CD14-positive monocyte (primary cell): ENCODE data around the gene TNIP1. TPM values are rescaled to one million over a fixed set of nuclear protein-coding genes. Genes with fewer than 3 reads are reported as not detected.

ENCODE experiments used
- DNase-seq, 3 donors: peaks; one replicate each; pipeline ENCODE4 v3.0.0-alpha.2; 2011 to 2022
- H2AFZ ChIP-seq: 2 replicates; pipeline ENCODE4 v1.6.0; 2012; ENCODE audit warnings: mild to moderate bottlenecking, low read depth, low read length, inconsistent platforms; ENCODE audit not compliant: insufficient read depth, poor library complexity, severe bottlenecking
- H3K27ac ChIP-seq, 2 donors: 1 replicate in 1 of 2; 2 replicates in 1 of 2; pipeline ENCODE4 v1.5.1; 2012 to 2013; ENCODE audit warnings: low read length in 2 of 2, control low read depth in 1 of 2, inconsistent platforms in 1 of 2, low read depth in 1 of 2, mild to moderate bottlenecking in 1 of 2
- H3K27me3 ChIP-seq, 2 donors: one replicate each; pipeline versions ENCODE4 v1.6.0 to v1.6.1; 2011 to 2013; ENCODE audit warnings: low read length in 2 of 2; ENCODE audit not compliant: control insufficient read depth in 2 of 2, insufficient read depth in 2 of 2
- H3K36me3 ChIP-seq, 2 donors: replicated peaks in 1 of 2; 1 replicate in 1 of 2; 2 replicates in 1 of 2; pipeline versions ENCODE4 v1.5.1 to v1.6.1; 2012 to 2013; ENCODE audit warnings: low read length in 2 of 2, control low read depth in 1 of 2, inconsistent platforms in 1 of 2, mild to moderate bottlenecking in 1 of 2; ENCODE audit not compliant: insufficient read depth in 2 of 2, control insufficient read depth in 1 of 2
- H3K4me1 ChIP-seq, 2 donors: 1 replicate in 1 of 2; 2 replicates in 1 of 2; pipeline versions ENCODE4 v1.5.1 to v1.6.1; 2012 to 2013; ENCODE audit warnings: low read length in 2 of 2, control low read depth in 1 of 2, inconsistent platforms in 1 of 2, mild to moderate bottlenecking in 1 of 2, moderate library complexity in 1 of 2; ENCODE audit not compliant: insufficient read depth in 2 of 2, control insufficient read depth in 1 of 2
- H3K4me2 ChIP-seq: replicated peaks from 2 replicates; pipeline ENCODE3; 2012; ENCODE audit warnings: low read length, moderate library complexity, mild to moderate bottlenecking; ENCODE audit not compliant: poor library complexity, severe bottlenecking; ENCODE audit errors: extremely low read depth
- H3K4me3 ChIP-seq, 3 experiments: fragments of 200-600 bp in 1 of 3; sonication (generic) in 1 of 3; replicated peaks in 1 of 3; 1 replicate in 2 of 3; 2 replicates in 1 of 3; pipeline ENCODE4 v1.5.1; 2011 to 2013; ENCODE audit warnings: low read length in 3 of 3, mild to moderate bottlenecking in 3 of 3, control low read depth in 2 of 3, low read depth in 2 of 3, inconsistent platforms in 1 of 3, moderate library complexity in 1 of 3
- H3K79me2 ChIP-seq: 2 replicates; pipeline ENCODE4 v1.6.0; 2012; ENCODE audit warnings: mild to moderate bottlenecking, control low read depth, inconsistent platforms, low read length, moderate library complexity; ENCODE audit not compliant: insufficient read depth
- H3K9ac ChIP-seq: 2 replicates; pipeline ENCODE4 v1.6.0; 2017; ENCODE audit warnings: low read length, mild to moderate bottlenecking; ENCODE audit not compliant: insufficient read depth, poor library complexity, severe bottlenecking
- H3K9me3 ChIP-seq, 2 donors: replicated peaks in 1 of 2; 1 replicate in 1 of 2; 2 replicates in 1 of 2; pipeline versions ENCODE4 v1.5.1 to v1.6.1; 2012 to 2013; ENCODE audit warnings: low read length in 2 of 2, control low read depth in 1 of 2; ENCODE audit not compliant: control insufficient read depth in 1 of 2, insufficient read depth in 1 of 2
- H4K20me1 ChIP-seq: 2 replicates; pipeline ENCODE4 v1.6.0; 2012; ENCODE audit warnings: mild to moderate bottlenecking, low read length, control low read depth, moderate library complexity; ENCODE audit not compliant: insufficient read depth
- H3K27ac Mint-ChIP-seq, 7 donors: one replicate each; pipeline ENCODE4 v1.8.0; 2020; ENCODE audit warnings: mild to moderate bottlenecking in 7 of 7, mixed read lengths in 7 of 7, moderate library complexity in 6 of 7, inconsistent platforms in 2 of 7
- H3K27me3 Mint-ChIP-seq, 3 donors: one replicate each; pipeline ENCODE4 v1.8.0; 2021 to 2022; ENCODE audit warnings: low read depth in 3 of 3, mild to moderate bottlenecking in 3 of 3, mixed read lengths in 3 of 3, moderate library complexity in 3 of 3, inconsistent platforms in 1 of 3
- H3K36me3 Mint-ChIP-seq, 2 donors: one replicate each; pipeline ENCODE4 v1.8.0; 2020; ENCODE audit warnings: mixed read lengths in 2 of 2, inconsistent platforms in 1 of 2, mild to moderate bottlenecking in 1 of 2
- H3K4me1 Mint-ChIP-seq: one replicate; pipeline ENCODE4 v1.8.0; 2020; ENCODE audit warnings: mild to moderate bottlenecking, mixed read lengths
- H3K4me3 Mint-ChIP-seq, 2 donors: one replicate each; pipeline ENCODE4 v1.8.0; 2020; ENCODE audit warnings: mild to moderate bottlenecking in 2 of 2, mixed read lengths in 2 of 2, moderate library complexity in 1 of 2
- H3K9me3 Mint-ChIP-seq, 7 donors: one replicate each; pipeline ENCODE4 v1.8.0; 2020 to 2022; ENCODE audit warnings: mixed read lengths in 7 of 7, mild to moderate bottlenecking in 6 of 7, moderate library complexity in 6 of 7, inconsistent platforms in 2 of 7
- WGBS: methylation state at CpG from one replicate; pipeline ENCODE4 v1.1.5; 2013; ENCODE audit warnings: missing lambda C conversion rate; ENCODE audit not compliant: insufficient coverage; 5-methylcytosine and 5-hydroxymethylcytosine counted together
- intact Hi-C, 2 donors: fragments of 100-400 bp; cut with micrococcal nuclease; formaldehyde crosslinking; loops; one replicate each; pipeline versions ENCODE4 v1.15.0 to v1.15.1; 2023
- polyA plus RNA-seq, 3 donors: library from polyadenylated mRNA; depleted of rRNA in 1 of 3; unstranded in 2 of 3; stranded (reverse) in 1 of 3; fragments of 300-500 nt in 2 of 3; fragments of >200 nt in 1 of 3; fragmentation: Illumina TruSeq in 2 of 3; gene quantifications; 1 replicate in 2 of 3; 2 replicates in 1 of 3; pipeline ENCODE4 v1.2.3, GENCODE V29; 2012 to 2021
- TF ChIP-seq, protein P1 (sequence below): fragments of 200-600 bp; IDR thresholded peaks from one replicate; pipeline ENCODE4 v1.8.0; 2022; ENCODE audit warnings: antibody characterized with exemption, mild to moderate bottlenecking

The TNIP1 gene
- polyA plus RNA-seq, 3 donors: 30.8 to 108 (median 46.4) TPM

- H3K4me3 Mint-ChIP-seq: no peak overlapping the region
- TF ChIP-seq, protein P1, sequence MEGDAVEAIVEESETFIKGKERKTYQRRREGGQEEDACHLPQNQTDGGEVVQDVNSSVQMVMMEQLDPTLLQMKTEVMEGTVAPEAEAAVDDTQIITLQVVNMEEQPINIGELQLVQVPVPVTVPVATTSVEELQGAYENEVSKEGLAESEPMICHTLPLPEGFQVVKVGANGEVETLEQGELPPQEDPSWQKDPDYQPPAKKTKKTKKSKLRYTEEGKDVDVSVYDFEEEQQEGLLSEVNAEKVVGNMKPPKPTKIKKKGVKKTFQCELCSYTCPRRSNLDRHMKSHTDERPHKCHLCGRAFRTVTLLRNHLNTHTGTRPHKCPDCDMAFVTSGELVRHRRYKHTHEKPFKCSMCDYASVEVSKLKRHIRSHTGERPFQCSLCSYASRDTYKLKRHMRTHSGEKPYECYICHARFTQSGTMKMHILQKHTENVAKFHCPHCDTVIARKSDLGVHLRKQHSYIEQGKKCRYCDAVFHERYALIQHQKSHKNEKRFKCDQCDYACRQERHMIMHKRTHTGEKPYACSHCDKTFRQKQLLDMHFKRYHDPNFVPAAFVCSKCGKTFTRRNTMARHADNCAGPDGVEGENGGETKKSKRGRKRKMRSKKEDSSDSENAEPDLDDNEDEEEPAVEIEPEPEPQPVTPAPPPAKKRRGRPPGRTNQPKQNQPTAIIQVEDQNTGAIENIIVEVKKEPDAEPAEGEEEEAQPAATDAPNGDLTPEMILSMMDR: no peak
- peaks cover 24% of the 10 kb centered on the region for H4K20me1 ChIP-seq
- H3K9ac ChIP-seq: no peak overlapping the region
- 100% methylated on average over 3 of the region's 3 CpGs for WGBS
- no peaks in the 10 kb centered on the region for H3K9me3 Mint-ChIP-seq
- H3K9me3 ChIP-seq: no peaks in the 10 kb centered on the region
- H3K4me1 ChIP-seq: no peaks in the 10 kb centered on the region
- peak overlapping the region in 1 of 2 donors; percentile 27 for H3K27ac ChIP-seq
- no peak overlapping the region for H3K4me3 ChIP-seq
- no peaks in the 10 kb centered on the region for H3K27me3 ChIP-seq
- no peak for DNase-seq
- intact Hi-C loops: no loop called here
- H3K36me3 Mint-ChIP-seq: peaks cover 69 to 79% of the 10 kb centered on the region in 2 donors
- H3K4me1 Mint-ChIP-seq: peaks cover 6% of the 10 kb centered on the region
- H3K4me2 ChIP-seq: no peak overlapping the region
- peaks cover 58 to 88% of the 10 kb centered on the region in 2 donors for H3K36me3 ChIP-seq
- H3K27ac Mint-ChIP-seq: peak overlapping the region in 2 of 7 donors; percentile 78 to 84
- H3K27me3 Mint-ChIP-seq: no peaks in the 10 kb centered on the region
- peaks cover 6% of the 10 kb centered on the region for H3K79me2 ChIP-seq
- no peak overlapping the region for H2AFZ ChIP-seq
Observed at GRCh38 chr5:151110992-151111391, 30.2 kb upstream of the TNIP1 start.

- Histone ChIP-seq H3K4me2 (no peak overlapping the region), H3K9ac (no peak overlapping the region), H4K20me1 (peaks cover 17% of the 10 kb centered on the region), H2AFZ (no peak overlapping the region), H3K4me3 (no peak overlapping the region), H3K79me2 (peaks cover 6% of the 10 kb centered on the region), H3K9me3 (no peaks in the 10 kb centered on the region), H3K4me1 (no peaks in the 10 kb centered on the region), H3K27me3 (no peaks in the 10 kb centered on the region), H3K36me3 (peaks cover 62 to 89% of the 10 kb centered on the region in 2 donors), H3K27ac (peak overlapping the region in 1 of 2 donors; percentile 51)
- H3K9me3 Mint-ChIP-seq: no peaks in the 10 kb centered on the region
- H3K27me3 Mint-ChIP-seq: no peaks in the 10 kb centered on the region
- peaks cover 74 to 84% of the 10 kb centered on the region in 2 donors for H3K36me3 Mint-ChIP-seq
- WGBS: 97% methylated on average over 3 of the region's 11 CpGs
- peak overlapping the region in 4 of 7 donors; percentile 11 to 84 (median 34) for H3K27ac Mint-ChIP-seq
- peaks cover 6% of the 10 kb centered on the region for H3K4me1 Mint-ChIP-seq
- no peak for DNase-seq
- TF ChIP-seq, protein P1: no peak
- intact Hi-C loops: no loop called here
- no peak overlapping the region for H3K4me3 Mint-ChIP-seq
Observed at GRCh38 chr5:151110122-151110681, 29.4 kb upstream of the TNIP1 start.
